Measurements from ENCODE around the gene IGF2BP2. TPM values are rescaled to one million over a fixed set of nuclear protein-coding genes. Genes with fewer than 3 reads are reported as not detected.
A peak's percentile ranks its signal among the peaks of the same experiment; 100 is the strongest.

The IGF2BP2 gene
- total and polyA plus RNA-seq, 2 of the 13 experiments (the other 11 are each of a cell fraction or from before 2014, with no cell fraction given) = 6.5 to 46.0 TPM

GRCh38 chr3:185825006-185825638, at the start of gene IGF2BP2 (continued):
- no peak for TF ChIP-seq ZBTB39 (CRISPR knock-in tag; IDR thresholded peaks at IDR 0.05)
- no peak for TF ChIP-seq ZNF615 (CRISPR knock-in tag; IDR thresholded peaks at IDR 0.05; ENCODE audit: borderline replicate concordance)
- no peak for TF ChIP-seq ZNF253 (CRISPR knock-in tag; IDR thresholded peaks at IDR 0.05; ENCODE audit: borderline replicate concordance)
- TF ChIP-seq MAF1 (CRISPR knock-in tag; IDR thresholded peaks at IDR 0.05; ENCODE audit: borderline replicate concordance) = no peak
- no peak for TF ChIP-seq TCF7 (IDR thresholded peaks at IDR 0.05; ENCODE audit: low read depth)
- no peak for TF ChIP-seq AKAP8 (CRISPR knock-in tag; IDR thresholded peaks at IDR 0.05)
- no peak for TF ChIP-seq ZSCAN9 (CRISPR knock-in tag; IDR thresholded peaks at IDR 0.05; ENCODE audit: borderline replicate concordance)
- no peak for TF ChIP-seq ZNF616 (CRISPR knock-in tag; IDR thresholded peaks at IDR 0.05; ENCODE audit: low read depth)
- no peak for TF ChIP-seq PREB (CRISPR knock-in tag; IDR thresholded peaks at IDR 0.05)
- no peak; the same call in 1 of the 2 replicates for TF ChIP-seq ZNF780A (CRISPR knock-in tag; IDR thresholded peaks at IDR 0.05)
- no peak for TF ChIP-seq THAP8 (CRISPR knock-in tag; IDR thresholded peaks at IDR 0.05; ENCODE audit: borderline replicate concordance)
- peak; percentile 31; the same call in 1 of the 2 replicates for TF ChIP-seq CTCF (CRISPR knock-in tag; IDR thresholded peaks at IDR 0.05)
- TF ChIP-seq HBP1 (CRISPR knock-in tag; IDR thresholded peaks at IDR 0.05; ENCODE audit: low read depth) = no peak
- no peak for TF ChIP-seq SRY (CRISPR knock-in tag; IDR thresholded peaks at IDR 0.05)
- no peak; the same call in 1 of the 2 replicates for TF ChIP-seq ETV5 (CRISPR knock-in tag; IDR thresholded peaks at IDR 0.05; ENCODE audit: borderline replicate concordance)
- no peak for TF ChIP-seq PCBP2 (optimal IDR thresholded peaks at IDR 0.05; ENCODE audit: low read depth, low read length, poor library complexity, severe bottlenecking)
- no peak for TF ChIP-seq CREBL2 (CRISPR knock-in tag; IDR thresholded peaks at IDR 0.05; ENCODE audit: borderline replicate concordance)
